ENCODE data around the gene CNOT11. TPM values are rescaled to one million over a fixed set of nuclear protein-coding genes. Genes with fewer than 3 reads are reported as not detected.

CNOT11 gene
- total RNA-seq, 4 donors from 2014 or later, result 26.1 to 32.1 (median 28.7) TPM

DNA sequence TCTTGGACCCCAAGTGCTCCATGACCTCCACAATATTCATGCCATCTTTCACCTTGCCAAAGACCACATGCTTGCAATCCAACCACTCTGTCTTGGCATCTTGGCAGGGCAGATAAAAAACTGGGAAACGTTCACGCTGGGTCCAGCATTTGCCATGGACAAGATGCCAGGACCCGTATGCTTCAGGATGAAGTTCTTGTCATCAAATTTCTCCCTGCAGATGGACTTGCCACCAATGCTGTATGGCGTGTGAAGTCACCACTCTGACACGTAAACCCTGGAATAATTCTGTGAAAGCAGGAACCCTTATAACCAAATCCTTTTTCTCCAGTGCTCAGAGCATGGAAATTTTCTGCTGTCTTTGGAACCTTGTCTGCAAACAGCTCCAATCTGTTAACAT is 21.5 kb downstream of the CNOT11 start:
- no peak for TF ChIP-seq POLR2A (IDR thresholded peaks at IDR 0.05)
- TF ChIP-seq, protein P1, sequence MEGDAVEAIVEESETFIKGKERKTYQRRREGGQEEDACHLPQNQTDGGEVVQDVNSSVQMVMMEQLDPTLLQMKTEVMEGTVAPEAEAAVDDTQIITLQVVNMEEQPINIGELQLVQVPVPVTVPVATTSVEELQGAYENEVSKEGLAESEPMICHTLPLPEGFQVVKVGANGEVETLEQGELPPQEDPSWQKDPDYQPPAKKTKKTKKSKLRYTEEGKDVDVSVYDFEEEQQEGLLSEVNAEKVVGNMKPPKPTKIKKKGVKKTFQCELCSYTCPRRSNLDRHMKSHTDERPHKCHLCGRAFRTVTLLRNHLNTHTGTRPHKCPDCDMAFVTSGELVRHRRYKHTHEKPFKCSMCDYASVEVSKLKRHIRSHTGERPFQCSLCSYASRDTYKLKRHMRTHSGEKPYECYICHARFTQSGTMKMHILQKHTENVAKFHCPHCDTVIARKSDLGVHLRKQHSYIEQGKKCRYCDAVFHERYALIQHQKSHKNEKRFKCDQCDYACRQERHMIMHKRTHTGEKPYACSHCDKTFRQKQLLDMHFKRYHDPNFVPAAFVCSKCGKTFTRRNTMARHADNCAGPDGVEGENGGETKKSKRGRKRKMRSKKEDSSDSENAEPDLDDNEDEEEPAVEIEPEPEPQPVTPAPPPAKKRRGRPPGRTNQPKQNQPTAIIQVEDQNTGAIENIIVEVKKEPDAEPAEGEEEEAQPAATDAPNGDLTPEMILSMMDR (IDR thresholded peaks at IDR 0.05), result no peak
- DNase-seq (ENCODE audit: low spot score in 2 of 2), result no peak
- intact Hi-C loops (cut with DNase I; ENCODE audit: low total_unique reads), result no loop called here
- H3K4me3 ChIP-seq (ENCODE audit: low read depth, poor library complexity, severe bottlenecking), result no peak overlapping the region
- 87 to 93% methylated on average over 5 of the region's 5 CpGs for WGBS, 2 donors

DNA sequence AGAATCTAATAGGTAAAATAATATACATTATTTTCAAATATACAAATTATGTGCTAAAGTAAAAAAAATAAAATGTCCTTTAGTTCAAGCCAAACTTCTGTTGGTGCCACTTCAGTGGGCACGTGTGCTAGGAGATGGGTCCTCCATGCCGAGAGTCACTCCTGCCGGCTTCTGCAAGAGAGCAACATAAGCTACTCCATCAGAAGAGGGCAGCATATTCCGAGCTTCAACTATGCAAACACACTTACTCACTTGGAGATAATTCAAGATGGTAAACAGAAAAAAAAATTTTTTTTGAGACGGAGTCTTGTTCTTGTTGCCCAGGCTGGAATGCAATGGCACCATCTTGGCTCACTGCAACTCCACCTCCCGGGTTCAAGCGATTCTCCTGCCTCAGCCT is 24.4 kb downstream of the CNOT11 start:
- DNase-seq (ENCODE audit: low spot score in 2 of 2), result no peak
- WGBS, 2 donors, result 77 to 81% methylated on average over 7 of the region's 7 CpGs
- no peak overlapping the region for H3K4me3 ChIP-seq (ENCODE audit: low read depth, poor library complexity, severe bottlenecking)
- TF ChIP-seq, protein P1 (IDR thresholded peaks at IDR 0.05), result no peak
- TF ChIP-seq POLR2A (IDR thresholded peaks at IDR 0.05), result no peak
- intact Hi-C loops (cut with DNase I; ENCODE audit: low total_unique reads), result no loop called here

DNA sequence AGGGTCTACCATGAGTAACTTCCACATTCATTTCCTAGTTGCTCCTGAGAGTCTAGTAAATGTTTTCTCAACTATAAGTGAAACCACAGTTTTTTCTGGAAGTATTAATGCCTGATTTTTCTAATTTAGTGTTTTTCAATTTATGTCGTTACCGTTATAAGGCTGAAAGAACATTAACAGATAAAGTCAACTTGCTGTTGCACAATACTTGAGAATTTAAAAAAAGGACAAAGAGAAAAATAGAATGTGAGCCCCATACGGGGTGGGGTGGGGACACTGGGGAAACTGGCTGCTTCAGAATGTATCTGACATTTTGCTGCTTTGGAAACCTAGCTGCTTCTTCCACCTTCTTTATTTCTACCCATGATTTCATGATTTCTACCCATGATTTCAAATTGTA is 26.2 kb downstream of the CNOT11 start:
- no peak overlapping the region for H3K4me3 ChIP-seq (ENCODE audit: low read depth, poor library complexity, severe bottlenecking)
- WGBS, 2 donors, result 85 to 90% methylated on average over 3 of the region's 3 CpGs
- intact Hi-C loops (cut with DNase I; ENCODE audit: low total_unique reads), result no loop called here
- DNase-seq (ENCODE audit: low spot score in 2 of 2), result no peak
- TF ChIP-seq, protein P1 (IDR thresholded peaks at IDR 0.05), result no peak

DNA sequence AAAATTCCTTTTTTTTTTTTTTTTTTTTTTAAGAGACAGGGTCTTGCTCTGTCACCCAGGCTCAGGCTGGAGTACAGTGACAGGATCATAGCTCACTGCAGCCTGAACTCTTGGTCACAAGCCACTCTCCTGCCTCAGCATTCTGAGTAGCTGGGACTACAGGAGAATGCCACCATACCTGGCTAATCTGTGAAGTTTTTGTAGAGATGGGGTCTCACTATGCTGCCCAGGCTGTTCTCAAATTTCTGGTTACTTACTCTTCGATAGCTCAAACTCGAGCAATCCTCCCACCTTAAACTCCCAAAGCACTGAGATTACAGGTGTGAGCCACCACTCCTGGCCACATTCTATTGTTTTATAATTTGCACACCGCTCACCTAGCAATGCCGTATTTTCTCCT is 28.8 kb downstream of the CNOT11 start:
- TF ChIP-seq, protein P1 (IDR thresholded peaks at IDR 0.05), result no peak
- no peak for TF ChIP-seq POLR2A (IDR thresholded peaks at IDR 0.05)
- WGBS, 2 donors, result 89 to 90% methylated on average over 4 of the region's 4 CpGs
- no peak for DNase-seq (ENCODE audit: low spot score in 2 of 2)
- intact Hi-C loops (cut with DNase I; ENCODE audit: low total_unique reads), result no loop called here
- H3K4me3 ChIP-seq (ENCODE audit: low read depth, poor library complexity, severe bottlenecking), result no peak overlapping the region

DNA sequence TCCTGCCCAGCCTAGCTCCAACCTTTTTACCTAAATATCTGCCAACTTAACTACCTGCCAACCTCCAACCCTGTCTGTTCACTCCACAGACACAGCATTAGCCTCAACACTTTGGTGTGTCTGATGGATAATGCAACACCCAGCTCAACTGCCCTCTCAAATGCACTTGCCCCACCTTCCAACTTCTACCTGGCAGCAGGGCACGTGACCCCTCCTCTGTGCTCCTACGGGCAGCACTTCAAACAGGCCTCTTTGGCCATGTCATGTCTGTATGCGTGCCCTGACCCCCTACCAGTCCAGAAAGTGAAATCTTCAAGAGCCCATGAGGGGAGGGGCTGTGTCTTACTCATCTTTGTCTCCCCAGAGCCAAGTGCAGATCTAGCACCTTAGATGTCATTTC is 30.3 kb downstream of the CNOT11 start:
- WGBS, 2 donors, result 87 to 96% methylated on average over 3 of the region's 3 CpGs
- no peak overlapping the region for H3K4me3 ChIP-seq (ENCODE audit: low read depth, poor library complexity, severe bottlenecking)
- TF ChIP-seq POLR2A (IDR thresholded peaks at IDR 0.05), result no peak
- TF ChIP-seq, protein P1 (IDR thresholded peaks at IDR 0.05), result no peak
- DNase-seq (ENCODE audit: low spot score in 2 of 2), result no peak
- intact Hi-C loops (cut with DNase I; ENCODE audit: low total_unique reads), result no loop called here

DNA sequence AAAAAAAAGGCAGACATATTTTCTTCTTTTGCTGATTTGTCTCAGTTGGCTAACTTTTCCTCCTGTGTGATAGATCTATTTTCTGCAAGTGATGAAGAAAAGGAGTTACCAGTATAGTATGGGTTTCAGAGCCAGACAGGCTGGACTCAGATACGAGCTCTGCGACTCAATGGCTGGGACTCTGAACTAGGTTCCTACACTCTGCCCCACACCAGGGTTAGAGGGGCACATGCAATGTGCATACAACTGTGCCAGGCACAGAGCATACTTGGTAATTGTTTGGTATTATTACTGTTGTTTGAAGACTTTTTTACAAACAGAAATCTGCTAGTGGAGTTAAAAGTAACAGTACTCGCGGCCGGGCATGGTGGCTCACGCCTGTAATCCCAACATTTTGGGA is 34.0 kb downstream of the CNOT11 start:
- TF ChIP-seq POLR2A (IDR thresholded peaks at IDR 0.05), result no peak
- TF ChIP-seq, protein P1 (IDR thresholded peaks at IDR 0.05), result no peak
- no peak overlapping the region for H3K4me3 ChIP-seq (ENCODE audit: low read depth, poor library complexity, severe bottlenecking)
- 95 to 96% methylated on average over 6 of the region's 6 CpGs for WGBS, 2 donors
- intact Hi-C loops (cut with DNase I; ENCODE audit: low total_unique reads), result no loop called here
- DNase-seq (ENCODE audit: low spot score in 2 of 2), result no peak
